DOHH2 (cell line): Measurements from ENCODE around the gene SPOUT1.

Source experiments
- EZH2phosphoT487 ChIP-seq: fragments of 200-600 bp; sonication (generic); IDR thresholded peaks from 2 replicates; pipeline ENCODE4 v1.6.1; 2017; ENCODE audit warnings: borderline replicate concordance, mild to moderate bottlenecking, antibody characterized with exemption, low read length, moderate library complexity, mixed read lengths
- TF ChIP-seq, protein P1 (sequence below): fragments of 200-600 bp; sonication (generic); IDR thresholded peaks from one replicate; pipeline ENCODE4 v1.5.1; 2014; ENCODE audit warnings: antibody characterized with exemption, mild to moderate bottlenecking, low read depth, low read length; ENCODE audit not compliant: poor library complexity, severe bottlenecking

DNA sequence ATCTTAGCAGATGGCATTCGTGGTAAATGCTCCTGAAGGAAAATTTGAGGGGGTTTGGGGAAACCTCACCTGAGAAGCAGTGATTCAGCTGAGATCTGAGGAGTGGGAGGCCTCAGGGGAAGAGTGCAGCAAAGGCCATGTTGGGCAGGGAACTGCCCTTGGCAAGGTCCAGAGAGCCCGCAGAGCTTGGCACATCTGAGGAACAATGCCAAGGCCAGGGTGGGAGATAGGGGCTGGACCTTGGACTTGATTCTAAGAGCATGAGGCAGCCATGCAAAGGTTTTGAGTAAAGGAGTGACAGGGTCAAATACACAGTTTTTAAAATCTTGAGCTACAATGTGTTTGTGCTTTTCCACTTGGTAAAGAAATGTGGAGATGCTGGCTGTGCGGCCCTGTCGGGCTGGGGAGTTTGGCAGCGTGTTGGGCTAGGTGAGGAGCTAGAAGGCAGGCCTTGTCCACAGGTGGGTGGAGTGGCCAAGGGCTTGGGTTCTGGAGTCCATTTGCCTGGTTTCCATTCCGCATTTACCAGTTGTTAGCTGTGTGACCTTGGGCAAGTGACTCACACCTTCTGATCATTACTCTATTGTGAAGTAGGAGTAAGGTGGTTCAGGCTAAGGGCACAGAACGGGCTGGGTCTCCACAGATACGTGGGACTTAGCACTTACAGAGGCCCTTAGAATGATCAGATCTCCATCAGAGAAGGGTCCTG lies 36.5 kb downstream of the SPOUT1 start:
- TF ChIP-seq, protein P1, sequence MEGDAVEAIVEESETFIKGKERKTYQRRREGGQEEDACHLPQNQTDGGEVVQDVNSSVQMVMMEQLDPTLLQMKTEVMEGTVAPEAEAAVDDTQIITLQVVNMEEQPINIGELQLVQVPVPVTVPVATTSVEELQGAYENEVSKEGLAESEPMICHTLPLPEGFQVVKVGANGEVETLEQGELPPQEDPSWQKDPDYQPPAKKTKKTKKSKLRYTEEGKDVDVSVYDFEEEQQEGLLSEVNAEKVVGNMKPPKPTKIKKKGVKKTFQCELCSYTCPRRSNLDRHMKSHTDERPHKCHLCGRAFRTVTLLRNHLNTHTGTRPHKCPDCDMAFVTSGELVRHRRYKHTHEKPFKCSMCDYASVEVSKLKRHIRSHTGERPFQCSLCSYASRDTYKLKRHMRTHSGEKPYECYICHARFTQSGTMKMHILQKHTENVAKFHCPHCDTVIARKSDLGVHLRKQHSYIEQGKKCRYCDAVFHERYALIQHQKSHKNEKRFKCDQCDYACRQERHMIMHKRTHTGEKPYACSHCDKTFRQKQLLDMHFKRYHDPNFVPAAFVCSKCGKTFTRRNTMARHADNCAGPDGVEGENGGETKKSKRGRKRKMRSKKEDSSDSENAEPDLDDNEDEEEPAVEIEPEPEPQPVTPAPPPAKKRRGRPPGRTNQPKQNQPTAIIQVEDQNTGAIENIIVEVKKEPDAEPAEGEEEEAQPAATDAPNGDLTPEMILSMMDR, result no peak
- no peak for TF ChIP-seq EZH2phosphoT487
